Mesendoderm (in vitro differentiated cells): Measurements from ENCODE around the gene RASSF7.
"Not testable (repeated sequence)": the region's sequence is repeated elsewhere in the genome, so short reads cannot be mapped to it uniquely, and the experiment has no call there.

ENCODE experiments used
- DNase-seq: peaks from one replicate; pipeline ENCODE4 v3.0.0; 2013
- H2AK5ac ChIP-seq: 2 replicates; pipeline ENCODE4 v1.6.1; 2013; ENCODE audit warnings: low read length, inconsistent platforms
- H2BK120ac ChIP-seq: 2 replicates; pipeline ENCODE4 v1.6.1; 2013; ENCODE audit warnings: low read depth, mild to moderate bottlenecking, low read length, moderate library complexity, mixed read lengths
- H2BK15ac ChIP-seq: replicated peaks from 2 replicates; pipeline ENCODE4 v1.6.1; 2013; ENCODE audit warnings: low read depth, mild to moderate bottlenecking, moderate library complexity
- H2BK5ac ChIP-seq: 2 replicates; pipeline ENCODE4 v1.6.1; 2013; ENCODE audit warnings: low read length, inconsistent platforms
- H3K18ac ChIP-seq: 2 replicates; pipeline ENCODE4 v1.6.1; 2013; ENCODE audit warnings: mild to moderate bottlenecking, low read length, mixed read lengths
- H3K23ac ChIP-seq: one replicate; pipeline ENCODE4 v1.6.1; 2013; ENCODE audit warnings: low read length
- H3K27ac ChIP-seq: 2 replicates; pipeline ENCODE4 v1.5.1; 2013; ENCODE audit warnings: low read depth, mild to moderate bottlenecking, inconsistent platforms, low read length, moderate library complexity
- H3K27me3 ChIP-seq: 2 replicates; pipeline ENCODE4 v1.6.1; 2013; ENCODE audit warnings: low read length, control low read depth, mild to moderate bottlenecking, inconsistent platforms; ENCODE audit not compliant: insufficient read depth, poor library complexity
- H3K36me3 ChIP-seq: 2 replicates; pipeline ENCODE4 v1.6.1; 2013; ENCODE audit warnings: low read length, inconsistent platforms; ENCODE audit not compliant: control insufficient read depth, insufficient read depth
- H3K4ac ChIP-seq: one replicate; pipeline ENCODE4 v1.6.1; 2013; ENCODE audit warnings: low read depth, mild to moderate bottlenecking, low read length, moderate library complexity
- H3K4me1 ChIP-seq: 2 replicates; pipeline ENCODE4 v1.6.1; 2013; ENCODE audit warnings: low read depth, low read length, inconsistent platforms; ENCODE audit not compliant: control insufficient read depth
- H3K4me2 ChIP-seq: 2 replicates; pipeline ENCODE4 v1.6.1; 2013; ENCODE audit warnings: low read length
- H3K4me3 ChIP-seq: 2 replicates; pipeline ENCODE4 v1.5.1; 2013; ENCODE audit warnings: mild to moderate bottlenecking, low read length
- H3K56ac ChIP-seq: one replicate; pipeline ENCODE4 v1.6.1; 2013; ENCODE audit warnings: low read length
- H3K79me1 ChIP-seq: 2 replicates; pipeline ENCODE4 v1.6.1; 2013; ENCODE audit warnings: low read length, inconsistent platforms
- H3K79me2 ChIP-seq: 2 replicates; pipeline ENCODE4 v1.6.1; 2013; ENCODE audit warnings: mild to moderate bottlenecking, low read length; ENCODE audit not compliant: control insufficient read depth, insufficient read depth
- H3K9ac ChIP-seq: 2 replicates; pipeline ENCODE4 v1.6.1; 2013; ENCODE audit warnings: low read length, inconsistent platforms
- H4K5ac ChIP-seq: one replicate; pipeline ENCODE4 v1.6.1; 2013; ENCODE audit warnings: low read length
- H4K8ac ChIP-seq: one replicate; pipeline ENCODE4 v1.6.1; 2013; ENCODE audit warnings: low read depth, mild to moderate bottlenecking, control low read depth, low read length, moderate library complexity
- WGBS: extraction: QIAGEN DNeasy Blood & Tissue Kit; methylation state at CpG from one replicate; pipeline ENCODE4 v1.1.7; 2013; ENCODE audit warnings: low lambda C conversion rate, missing lambda C conversion rate; ENCODE audit not compliant: insufficient coverage; ENCODE audit errors: extremely low coverage; 5-methylcytosine and 5-hydroxymethylcytosine counted together

RASSF7 gene

GRCh38 chr11:516918-517685, 43.7 kb upstream of the RASSF7 start:
- H3K27ac ChIP-seq, H3K23ac ChIP-seq, H3K79me2 ChIP-seq, H2BK15ac ChIP-seq, H3K79me1 ChIP-seq, H2AK5ac ChIP-seq, H3K36me3 ChIP-seq, H3K4ac ChIP-seq, H3K4me2 ChIP-seq, H4K5ac ChIP-seq, H3K56ac ChIP-seq, H2BK5ac ChIP-seq, H2BK120ac ChIP-seq, H3K4me3 ChIP-seq, H3K27me3 ChIP-seq, H4K8ac ChIP-seq, H3K18ac ChIP-seq, DNase-seq, H3K9ac ChIP-seq, H3K4me1 ChIP-seq: not testable (repeated sequence)
- WGBS = no CpG with 5 or more reads among the region's 43 CpGs

- no peak overlapping the region for H2BK15ac ChIP-seq
- H3K27me3 ChIP-seq = no peaks in the 10 kb centered on the region
- no peak overlapping the region for H3K27ac ChIP-seq
- no peak overlapping the region for H3K9ac ChIP-seq
- H3K4me2 ChIP-seq = no peak overlapping the region
- no peaks in the 10 kb centered on the region for H3K36me3 ChIP-seq
- H3K79me2 ChIP-seq = no peaks in the 10 kb centered on the region
- no peaks in the 10 kb centered on the region for H3K79me1 ChIP-seq
- peak overlapping the region; percentile 6 for H4K8ac ChIP-seq
- H4K5ac ChIP-seq = no peak overlapping the region
- peak; percentile 87 for DNase-seq
- no peak overlapping the region for H2BK5ac ChIP-seq
- no peak overlapping the region for H3K4me3 ChIP-seq
- H3K4me1 ChIP-seq = no peaks in the 10 kb centered on the region
- no peak overlapping the region for H3K4ac ChIP-seq
- no peak overlapping the region for H3K23ac ChIP-seq
- H3K56ac ChIP-seq = no peak overlapping the region
- H3K18ac ChIP-seq = no peak overlapping the region
- no peak overlapping the region for H2AK5ac ChIP-seq
- no CpG with 5 or more reads among the region's 74 CpGs for WGBS
- H2BK120ac ChIP-seq = no peak overlapping the region
Observed at GRCh38 chr11:518463-519202, 42.1 kb upstream of the RASSF7 start.

- H3K79me1 ChIP-seq = no peaks in the 10 kb centered on the region
- H2AK5ac ChIP-seq = no peak overlapping the region
- H3K36me3 ChIP-seq = no peaks in the 10 kb centered on the region
- H3K4me3 ChIP-seq = no peak overlapping the region
- H3K4me2 ChIP-seq = no peak overlapping the region
- no peak overlapping the region for H3K27ac ChIP-seq
- no peak overlapping the region for H2BK120ac ChIP-seq
- no peak overlapping the region for H3K4ac ChIP-seq
- H3K27me3 ChIP-seq = no peaks in the 10 kb centered on the region
- H3K56ac ChIP-seq = no peak overlapping the region
- H2BK15ac ChIP-seq = no peak overlapping the region
- H2BK5ac ChIP-seq = no peak overlapping the region
- no peak for DNase-seq
- no peak overlapping the region for H4K5ac ChIP-seq
- no peak overlapping the region for H4K8ac ChIP-seq
- no peak overlapping the region for H3K9ac ChIP-seq
- H3K79me2 ChIP-seq = no peaks in the 10 kb centered on the region
- no peak overlapping the region for H3K23ac ChIP-seq
- no peak overlapping the region for H3K18ac ChIP-seq
- WGBS = no CpG with 5 or more reads among the region's 39 CpGs
- H3K4me1 ChIP-seq = no peaks in the 10 kb centered on the region
Observed at GRCh38 chr11:520428-521176, 40.2 kb upstream of the RASSF7 start.

GRCh38 chr11:521177-521688, 39.5 kb upstream of the RASSF7 start:
- H2BK5ac ChIP-seq = no peak overlapping the region
- DNase-seq = no peak

GRCh38 chr11:526192-526591, 34.6 kb upstream of the RASSF7 start:
- no peaks in the 10 kb centered on the region for H3K4me1 ChIP-seq
- H3K27me3 ChIP-seq = no peaks in the 10 kb centered on the region
- DNase-seq = no peak
- WGBS = no CpG with 5 or more reads among the region's 17 CpGs
- H3K18ac ChIP-seq = no peak overlapping the region
- no peak overlapping the region for H4K8ac ChIP-seq
- H3K79me2 ChIP-seq = no peaks in the 10 kb centered on the region
- no peak overlapping the region for H3K56ac ChIP-seq
- H3K4me3 ChIP-seq = no peak overlapping the region
- no peak overlapping the region for H2BK15ac ChIP-seq
- no peak overlapping the region for H3K23ac ChIP-seq
- no peak overlapping the region for H3K4me2 ChIP-seq
- no peak overlapping the region for H3K27ac ChIP-seq
- H4K5ac ChIP-seq = no peak overlapping the region
- no peak overlapping the region for H3K9ac ChIP-seq
- no peak overlapping the region for H3K4ac ChIP-seq
- H2BK120ac ChIP-seq = no peak overlapping the region
- H3K79me1 ChIP-seq = no peaks in the 10 kb centered on the region
- no peak overlapping the region for H2BK5ac ChIP-seq
- H3K36me3 ChIP-seq = no peaks in the 10 kb centered on the region
- H2AK5ac ChIP-seq = no peak overlapping the region

More at GRCh38 chr11:521177-521688, 39.5 kb upstream of the RASSF7 start:
- Histone ChIP-seq H3K4me1 (no peaks in the 10 kb centered on the region), H3K27me3 (no peaks in the 10 kb centered on the region), H2AK5ac (no peak overlapping the region), H2BK120ac (no peak overlapping the region), H3K56ac (no peak overlapping the region), H3K4me2 (no peak overlapping the region), H2BK15ac (no peak overlapping the region), H4K8ac (no peak overlapping the region), H3K4me3 (no peak overlapping the region), H3K18ac (no peak overlapping the region), H3K9ac (no peak overlapping the region), H3K79me2 (no peaks in the 10 kb centered on the region), H3K36me3 (no peaks in the 10 kb centered on the region), H3K79me1 (no peaks in the 10 kb centered on the region), H3K27ac (no peak overlapping the region), H4K5ac (no peak overlapping the region), H3K23ac (no peak overlapping the region), H3K4ac (no peak overlapping the region)
- no CpG with 5 or more reads among the region's 10 CpGs for WGBS
